Measurements from ENCODE around the gene ANKFY1. TPM values are rescaled to one million over a fixed set of nuclear protein-coding genes. Genes with fewer than 3 reads are reported as not detected.

ANKFY1 gene
- total and polyA plus RNA-seq, 9 of the 15 experiments (the other 6 are each of a cell fraction or from before 2014, with no cell fraction given), result 4.3 to 25.6 (median 12.2) TPM

DNA sequence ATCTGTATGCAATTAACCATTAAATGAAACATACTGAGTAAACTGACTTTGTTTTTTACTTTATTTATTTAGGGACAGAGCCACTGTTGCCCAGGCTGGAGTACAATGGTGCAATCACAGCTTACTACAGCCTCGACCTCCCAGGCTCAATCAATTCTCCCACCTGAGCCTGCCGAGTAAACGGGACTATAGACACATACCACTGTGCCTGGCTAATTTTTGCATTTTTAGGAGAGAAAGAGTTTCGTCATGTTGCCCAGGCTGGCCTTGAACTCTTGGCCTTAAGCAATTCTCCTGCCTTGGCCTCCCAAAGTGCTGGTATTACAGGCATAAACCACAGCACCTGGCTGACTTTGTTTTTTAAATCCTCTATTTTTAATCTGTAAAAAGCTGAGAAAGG is 42.6 kb downstream of the ANKFY1 start (continued):
- TF ChIP-seq, protein P1, sequence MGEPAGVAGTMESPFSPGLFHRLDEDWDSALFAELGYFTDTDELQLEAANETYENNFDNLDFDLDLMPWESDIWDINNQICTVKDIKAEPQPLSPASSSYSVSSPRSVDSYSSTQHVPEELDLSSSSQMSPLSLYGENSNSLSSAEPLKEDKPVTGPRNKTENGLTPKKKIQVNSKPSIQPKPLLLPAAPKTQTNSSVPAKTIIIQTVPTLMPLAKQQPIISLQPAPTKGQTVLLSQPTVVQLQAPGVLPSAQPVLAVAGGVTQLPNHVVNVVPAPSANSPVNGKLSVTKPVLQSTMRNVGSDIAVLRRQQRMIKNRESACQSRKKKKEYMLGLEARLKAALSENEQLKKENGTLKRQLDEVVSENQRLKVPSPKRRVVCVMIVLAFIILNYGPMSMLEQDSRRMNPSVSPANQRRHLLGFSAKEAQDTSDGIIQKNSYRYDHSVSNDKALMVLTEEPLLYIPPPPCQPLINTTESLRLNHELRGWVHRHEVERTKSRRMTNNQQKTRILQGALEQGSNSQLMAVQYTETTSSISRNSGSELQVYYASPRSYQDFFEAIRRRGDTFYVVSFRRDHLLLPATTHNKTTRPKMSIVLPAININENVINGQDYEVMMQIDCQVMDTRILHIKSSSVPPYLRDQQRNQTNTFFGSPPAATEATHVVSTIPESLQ (CRISPR knock-in tag; IDR thresholded peaks at IDR 0.05), result no peak
- TF ChIP-seq KDM4B (IDR thresholded peaks at IDR 0.05; ENCODE audit: borderline replicate concordance in 2 of 2, low read depth in 1 of 2), result no peak
- TF ChIP-seq, protein P2, sequence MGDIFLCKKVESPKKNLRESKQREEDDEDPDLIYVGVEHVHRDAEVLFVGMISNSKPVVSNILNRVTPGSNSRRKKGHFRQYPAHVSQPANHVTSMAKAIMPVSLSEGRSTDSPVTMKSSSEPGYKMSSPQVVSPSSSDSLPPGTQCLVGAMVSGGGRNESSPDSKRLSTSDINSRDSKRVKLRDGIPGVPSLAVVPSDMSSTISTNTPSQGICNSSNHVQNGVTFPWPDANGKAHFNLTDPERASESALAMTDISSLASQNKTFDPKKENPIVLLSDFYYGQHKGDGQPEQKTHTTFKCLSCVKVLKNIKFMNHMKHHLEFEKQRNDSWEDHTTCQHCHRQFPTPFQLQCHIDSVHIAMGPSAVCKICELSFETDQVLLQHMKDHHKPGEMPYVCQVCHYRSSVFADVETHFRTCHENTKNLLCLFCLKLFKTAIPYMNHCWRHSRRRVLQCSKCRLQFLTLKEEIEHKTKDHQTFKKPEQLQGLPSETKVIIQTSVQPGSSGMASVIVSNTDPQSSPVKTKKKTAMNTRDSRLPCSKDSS (IDR thresholded peaks at IDR 0.05; ENCODE audit: low read depth, partially characterized antibody), result no peak
- TF ChIP-seq, protein P3, sequence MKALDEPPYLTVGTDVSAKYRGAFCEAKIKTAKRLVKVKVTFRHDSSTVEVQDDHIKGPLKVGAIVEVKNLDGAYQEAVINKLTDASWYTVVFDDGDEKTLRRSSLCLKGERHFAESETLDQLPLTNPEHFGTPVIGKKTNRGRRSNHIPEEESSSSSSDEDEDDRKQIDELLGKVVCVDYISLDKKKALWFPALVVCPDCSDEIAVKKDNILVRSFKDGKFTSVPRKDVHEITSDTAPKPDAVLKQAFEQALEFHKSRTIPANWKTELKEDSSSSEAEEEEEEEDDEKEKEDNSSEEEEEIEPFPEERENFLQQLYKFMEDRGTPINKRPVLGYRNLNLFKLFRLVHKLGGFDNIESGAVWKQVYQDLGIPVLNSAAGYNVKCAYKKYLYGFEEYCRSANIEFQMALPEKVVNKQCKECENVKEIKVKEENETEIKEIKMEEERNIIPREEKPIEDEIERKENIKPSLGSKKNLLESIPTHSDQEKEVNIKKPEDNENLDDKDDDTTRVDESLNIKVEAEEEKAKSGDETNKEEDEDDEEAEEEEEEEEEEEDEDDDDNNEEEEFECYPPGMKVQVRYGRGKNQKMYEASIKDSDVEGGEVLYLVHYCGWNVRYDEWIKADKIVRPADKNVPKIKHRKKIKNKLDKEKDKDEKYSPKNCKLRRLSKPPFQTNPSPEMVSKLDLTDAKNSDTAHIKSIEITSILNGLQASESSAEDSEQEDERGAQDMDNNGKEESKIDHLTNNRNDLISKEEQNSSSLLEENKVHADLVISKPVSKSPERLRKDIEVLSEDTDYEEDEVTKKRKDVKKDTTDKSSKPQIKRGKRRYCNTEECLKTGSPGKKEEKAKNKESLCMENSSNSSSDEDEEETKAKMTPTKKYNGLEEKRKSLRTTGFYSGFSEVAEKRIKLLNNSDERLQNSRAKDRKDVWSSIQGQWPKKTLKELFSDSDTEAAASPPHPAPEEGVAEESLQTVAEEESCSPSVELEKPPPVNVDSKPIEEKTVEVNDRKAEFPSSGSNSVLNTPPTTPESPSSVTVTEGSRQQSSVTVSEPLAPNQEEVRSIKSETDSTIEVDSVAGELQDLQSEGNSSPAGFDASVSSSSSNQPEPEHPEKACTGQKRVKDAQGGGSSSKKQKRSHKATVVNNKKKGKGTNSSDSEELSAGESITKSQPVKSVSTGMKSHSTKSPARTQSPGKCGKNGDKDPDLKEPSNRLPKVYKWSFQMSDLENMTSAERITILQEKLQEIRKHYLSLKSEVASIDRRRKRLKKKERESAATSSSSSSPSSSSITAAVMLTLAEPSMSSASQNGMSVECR (CRISPR knock-in tag; IDR thresholded peaks at IDR 0.05), result no peak
- no peak for TF ChIP-seq HCFC1 (IDR thresholded peaks at IDR 0.05; ENCODE audit: low read depth, low read length)
- no peak for TF ChIP-seq ZC3H4 (CRISPR knock-in tag; IDR thresholded peaks at IDR 0.05; ENCODE audit: borderline replicate concordance)
- TF ChIP-seq ELF4 (CRISPR knock-in tag; IDR thresholded peaks at IDR 0.05), result no peak
- no peak for TF ChIP-seq PHF8 (IDR thresholded peaks at IDR 0.05; ENCODE audit: borderline replicate concordance, low read length)
- TF ChIP-seq FOXJ2 (tag; IDR thresholded peaks at IDR 0.05), result no peak

All from K562 (cell line).